ENCODE data around the gene ELAPOR2. TPM values are rescaled to one million over a fixed set of nuclear protein-coding genes. Genes with fewer than 3 reads are reported as not detected.

ELAPOR2 gene
- total RNA-seq, 1 experiment from 2014 or later = 10.2 TPM

DNA sequence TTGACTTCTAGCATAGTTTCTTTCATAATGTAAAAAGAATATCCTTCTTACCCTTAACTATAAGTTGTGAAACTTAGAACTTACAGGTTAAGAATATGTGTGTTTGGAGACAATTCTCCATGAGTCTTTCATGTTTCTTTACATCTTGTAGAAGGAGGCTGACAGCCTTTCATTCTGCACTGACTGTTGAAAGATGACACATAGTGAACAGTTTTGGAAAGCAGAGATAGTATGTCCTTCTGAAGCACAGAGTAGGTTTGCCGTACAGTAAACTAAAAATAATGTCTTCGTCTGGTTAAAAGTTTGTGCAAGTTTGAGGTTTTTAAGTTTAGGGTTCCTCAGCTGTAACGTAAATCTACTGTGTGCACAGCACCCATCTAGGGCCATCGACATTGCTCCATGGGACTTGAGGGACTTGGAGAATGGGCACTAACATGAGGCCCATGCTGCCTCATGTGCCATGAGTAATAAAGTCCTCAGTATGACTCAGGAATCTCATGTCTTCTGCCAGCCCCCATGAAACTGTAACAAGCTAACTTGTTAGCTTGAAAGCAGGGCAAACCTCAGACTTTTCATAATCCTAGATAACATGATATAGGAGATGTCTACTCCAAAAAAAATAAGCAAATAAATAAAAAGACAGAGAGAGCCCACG lies 24.5 kb upstream of the ELAPOR2 start:
- ATAC-seq = peak; percentile 95
- no peak overlapping the region for H3K4me2 ChIP-seq (ENCODE audit: low read length)
- H3K36me3 ChIP-seq (ENCODE audit: low read depth, low read length) = no peaks in the 10 kb centered on the region
- H3K9me2 ChIP-seq (replicated peaks; ENCODE audit: low read length) = 0 out of 2 replicates have a peak, but pooled peaks cover 4% of the 10 kb centered on the region
- no peaks in the 10 kb centered on the region for H3K79me2 ChIP-seq (ENCODE audit: low read length)
- intact Hi-C loops (cut with micrococcal nuclease) = no loop called here
- no TSS peak for BruUV-seq (replicated peaks)
- ChIA-PET POLR2A (ENCODE audit: unreplicated experiment) (no interaction called here), CTCF (no interaction called here)
- no peaks in the 10 kb centered on the region for H3K27me3 ChIP-seq (ENCODE audit: low read length)
- H3K4me1 ChIP-seq (ENCODE audit: insufficient read depth, low read length) = peaks cover 14% of the 10 kb centered on the region
- DNase-seq = peak; percentile 54
- no peaks in the 10 kb centered on the region for H3K9me3 ChIP-seq (ENCODE audit: low read length)
- H4K20me1 ChIP-seq (ENCODE audit: low read length) = no peaks in the 10 kb centered on the region
- H3F3A ChIP-seq (ENCODE audit: low read length, unreplicated experiment) = no peaks in the 10 kb centered on the region
- TF ChIP-seq EZH2phosphoT487 (IDR thresholded peaks at IDR 0.05; ENCODE audit: borderline replicate concordance, low read length) (no peak), CTCF (conservative IDR thresholded peaks at IDR 0.05; ENCODE audit: low read depth, low read length) (no peak), EZH2 (IDR thresholded peaks at IDR 0.05; ENCODE audit: low read length, unreplicated experiment) (no peak)
- H3K27ac ChIP-seq (ENCODE audit: low read length) = no peak overlapping the region
- no peak overlapping the region for H3K4me3 ChIP-seq (ENCODE audit: low read length)
- no peak overlapping the region for H3K9ac ChIP-seq (ENCODE audit: low read length)
- H2AFZ ChIP-seq (ENCODE audit: low read length) = no peak overlapping the region

- intact Hi-C loops (cut with micrococcal nuclease) = no loop called here
- ChIA-PET CTCF (no interaction called here), POLR2A (ENCODE audit: unreplicated experiment) (no interaction called here)
- peaks cover 14% of the 10 kb centered on the region for H3K4me1 ChIP-seq (ENCODE audit: insufficient read depth, low read length)
- no peaks in the 10 kb centered on the region for H3F3A ChIP-seq (ENCODE audit: low read length, unreplicated experiment)
- H3K4me3 ChIP-seq (ENCODE audit: low read length) = no peak overlapping the region
- H3K9me2 ChIP-seq (replicated peaks; ENCODE audit: low read length) = 0 out of 2 replicates have a peak, but pooled peaks cover 4% of the 10 kb centered on the region
- no peak overlapping the region for H3K4me2 ChIP-seq (ENCODE audit: low read length)
- no peaks in the 10 kb centered on the region for H3K27me3 ChIP-seq (ENCODE audit: low read length)
- no peaks in the 10 kb centered on the region for H4K20me1 ChIP-seq (ENCODE audit: low read length)
- no peak for ATAC-seq
- no peaks in the 10 kb centered on the region for H3K36me3 ChIP-seq (ENCODE audit: low read depth, low read length)
- H3K27ac ChIP-seq (ENCODE audit: low read length) = no peak overlapping the region
- TF ChIP-seq EZH2 (IDR thresholded peaks at IDR 0.05; ENCODE audit: low read length, unreplicated experiment) = no peak
- TF ChIP-seq CTCF (conservative IDR thresholded peaks at IDR 0.05; ENCODE audit: low read depth, low read length) = no peak
- no peak for TF ChIP-seq EZH2phosphoT487 (IDR thresholded peaks at IDR 0.05; ENCODE audit: borderline replicate concordance, low read length)
- H3K9ac ChIP-seq (ENCODE audit: low read length) = no peak overlapping the region
- no peaks in the 10 kb centered on the region for H3K79me2 ChIP-seq (ENCODE audit: low read length)
- H2AFZ ChIP-seq (ENCODE audit: low read length) = no peak overlapping the region
- BruUV-seq (replicated peaks) = no TSS peak
- no peak for DNase-seq
- H3K9me3 ChIP-seq (ENCODE audit: low read length) = no peaks in the 10 kb centered on the region
Measured at GRCh38 chr7:87082675-87083074, 23.2 kb upstream of the ELAPOR2 start.

GRCh38 chr7:87075671-87076404 lies 16.4 kb upstream of the ELAPOR2 start:
- no peak for TF ChIP-seq CTCF (conservative IDR thresholded peaks at IDR 0.05; ENCODE audit: low read depth, low read length)
- TF ChIP-seq EZH2phosphoT487 (IDR thresholded peaks at IDR 0.05; ENCODE audit: borderline replicate concordance, low read length) = no peak
- H3K4me1 ChIP-seq (ENCODE audit: insufficient read depth, low read length) = no peaks in the 10 kb centered on the region
- ChIA-PET POLR2A (ENCODE audit: unreplicated experiment) (interaction anchor here (0.7 kb wide), 1 partner anchor 76 kb away, joined by 4 read pairs; the partner anchor contains the start of gene DMTF1), CTCF (no interaction called here)
- H3K27ac ChIP-seq (ENCODE audit: low read length) = no peak overlapping the region
- no peak for ATAC-seq
- H3F3A ChIP-seq (ENCODE audit: low read length, unreplicated experiment) = no peaks in the 10 kb centered on the region
- no peaks in the 10 kb centered on the region for H3K79me2 ChIP-seq (ENCODE audit: low read length)
- H3K27me3 ChIP-seq (ENCODE audit: low read length) = no peaks in the 10 kb centered on the region
- no peak overlapping the region for H3K4me2 ChIP-seq (ENCODE audit: low read length)
- H3K4me3 ChIP-seq (ENCODE audit: low read length) = no peak overlapping the region
- BruUV-seq (replicated peaks) = no TSS peak
- DNase-seq = no peak
- H3K9me2 ChIP-seq (replicated peaks; ENCODE audit: low read length) = no peaks in the 10 kb centered on the region
- intact Hi-C loops (cut with micrococcal nuclease) = no loop called here
- no peak overlapping the region for H2AFZ ChIP-seq (ENCODE audit: low read length)
- H4K20me1 ChIP-seq (ENCODE audit: low read length) = no peaks in the 10 kb centered on the region
- H3K9ac ChIP-seq (ENCODE audit: low read length) = no peak overlapping the region
- no peaks in the 10 kb centered on the region for H3K9me3 ChIP-seq (ENCODE audit: low read length)
- H3K36me3 ChIP-seq (ENCODE audit: low read depth, low read length) = no peaks in the 10 kb centered on the region

All from PC-3 (cell line).